Activated B cell treated with CpG ODN at 0.5 μM for 24 hours (primary cell): ENCODE results near the gene DNAJC4. TPM values are rescaled to one million over a fixed set of nuclear protein-coding genes. Genes with fewer than 3 reads are reported as not detected.

Experiments
- ATAC-seq: fragments of 200-7000 bp; cut with Tn5 transposase; one replicate; pipeline ENCODE4 v1.10.0; 2021; ENCODE audit warnings: low read depth, mild to moderate bottlenecking, moderate library complexity
- CTCF ChIA-PET: fragments of 350-600 bp; sonication (Branson Sonifier 250); formaldehyde crosslinking; loops from one replicate; lab custom pipeline; 2021; ENCODE audit warnings: antibody characterized with exemption; lab: Charles Lee
- POLR2A ChIA-PET: fragments of 350-600 bp; sonication (Branson Sonifier 250); formaldehyde crosslinking; loops from one replicate; lab custom pipeline; 2021; ENCODE audit warnings: antibody characterized with exemption; lab: Charles Lee
- DNase-seq: peaks from one replicate; pipeline ENCODE4 v3.0.0; 2022
- H3K27ac Mint-ChIP-seq: one replicate; pipeline ENCODE4 v1.8.0; 2020; ENCODE audit warnings: mixed read lengths
- H3K27me3 Mint-ChIP-seq: one replicate; pipeline ENCODE4 v1.8.0; 2021; ENCODE audit warnings: mixed read lengths
- H3K36me3 Mint-ChIP-seq: one replicate; pipeline ENCODE4 v1.8.0; 2021; ENCODE audit warnings: low read depth, mixed read lengths
- H3K4me1 Mint-ChIP-seq: one replicate; pipeline ENCODE4 v1.8.0; 2021; ENCODE audit warnings: mixed read lengths
- H3K4me3 Mint-ChIP-seq: one replicate; pipeline ENCODE4 v1.8.0; 2020; ENCODE audit warnings: mild to moderate bottlenecking, mixed read lengths
- H3K9me3 Mint-ChIP-seq: one replicate; pipeline ENCODE4 v1.8.0; 2020; ENCODE audit warnings: mixed read lengths
- CTCF ChIP-seq: fragments of 200-600 bp; IDR thresholded peaks from one replicate; pipeline ENCODE4 v1.8.0; 2022; ENCODE audit warnings: antibody characterized with exemption, mild to moderate bottlenecking
- intact Hi-C: fragments of 100-400 bp; cut with micrococcal nuclease; formaldehyde crosslinking; loops from one replicate; pipeline ENCODE4 v1.15.1; 2024
- total RNA-seq: library from RNA; stranded (reverse); gene quantifications from 2 replicates; pipeline ENCODE4 v1.2.3, GENCODE V29; 2022

The DNAJC4 gene
- total RNA-seq, 1 donor from 2014 or later = 53.3 TPM

- H3K4me3 Mint-ChIP-seq = no peak overlapping the region
These were observed 32.9 kb downstream of the DNAJC4 start for GRCh38 chr11:64263021-64263946.

GRCh38 chr11:64263947-64264317 is 33.6 kb downstream of the DNAJC4 start:
- POLR2A ChIA-PET = interaction anchor here (1.2 kb wide), 1 partner anchor 21 kb away, joined by 3 read pairs; the partner anchor contains the start of gene BAD
- Mint-ChIP-seq H3K4me1 (peaks cover 24% of the 10 kb centered on the region), H3K9me3 (no peaks in the 10 kb centered on the region), H3K27me3 (no peaks in the 10 kb centered on the region), H3K36me3 (peaks cover 8% of the 10 kb centered on the region), H3K4me3 (no peak overlapping the region), H3K27ac (no peak overlapping the region)
- DNase-seq (no peak), ATAC-seq (no peak)
- no peak for TF ChIP-seq CTCF
- CTCF ChIA-PET = no interaction called here
- intact Hi-C loops = no loop called here

More at GRCh38 chr11:64263021-64263946, 32.9 kb downstream of the DNAJC4 start:
- no peaks in the 10 kb centered on the region for H3K27me3 Mint-ChIP-seq
- no peak for TF ChIP-seq CTCF
- ATAC-seq (no peak), DNase-seq (no peak)
- POLR2A ChIA-PET = interaction anchor here (0.5 kb wide), 1 partner anchor 83 kb away, joined by 6 read pairs; no protein-coding TSS in a partner anchor
- H3K4me1 Mint-ChIP-seq = peaks cover 19% of the 10 kb centered on the region
- peaks cover 8% of the 10 kb centered on the region for H3K36me3 Mint-ChIP-seq
- CTCF ChIA-PET = no interaction called here
- no peak overlapping the region for H3K27ac Mint-ChIP-seq
- no peaks in the 10 kb centered on the region for H3K9me3 Mint-ChIP-seq
- intact Hi-C loops = no loop called here

GRCh38 chr11:64264371-64264852 is 34.1 kb downstream of the DNAJC4 start:
- CTCF ChIA-PET = no interaction called here
- H3K9me3 Mint-ChIP-seq = no peaks in the 10 kb centered on the region
- DNase-seq = no peak

GRCh38 chr11:64265176-64266160 is 35.1 kb downstream of the DNAJC4 start:
- H3K4me3 Mint-ChIP-seq = no peak overlapping the region
- peaks cover 8% of the 10 kb centered on the region for H3K36me3 Mint-ChIP-seq
- TF ChIP-seq CTCF = no peak
- CTCF ChIA-PET = no interaction called here
- peaks cover 19% of the 10 kb centered on the region for H3K4me1 Mint-ChIP-seq
- POLR2A ChIA-PET = interaction anchor here (1.0 to 1.2 kb wide), 2 partner anchors 19 to 60 kb away, joined by 3 read pairs; partner anchors contain the start of gene BAD
- ATAC-seq (no peak), DNase-seq (no peak)
- H3K27ac Mint-ChIP-seq = no peak overlapping the region
- intact Hi-C loops = no loop called here
- H3K9me3 Mint-ChIP-seq = no peaks in the 10 kb centered on the region
- no peaks in the 10 kb centered on the region for H3K27me3 Mint-ChIP-seq

More at GRCh38 chr11:64264371-64264852, 34.1 kb downstream of the DNAJC4 start:
- no peak for ATAC-seq
- H3K27me3 Mint-ChIP-seq = no peaks in the 10 kb centered on the region
- H3K27ac Mint-ChIP-seq = no peak overlapping the region
- no peak for TF ChIP-seq CTCF
- intact Hi-C loops = no loop called here
- H3K36me3 Mint-ChIP-seq = peaks cover 6% of the 10 kb centered on the region
- POLR2A ChIA-PET = interaction anchor here (1.2 kb wide), 1 partner anchor 20 kb away, joined by 3 read pairs; the partner anchor contains the start of gene BAD
- peaks cover 25% of the 10 kb centered on the region for H3K4me1 Mint-ChIP-seq
- no peak overlapping the region for H3K4me3 Mint-ChIP-seq
